ENCODE results near the gene CXCL6. TPM values are rescaled to one million over a fixed set of nuclear protein-coding genes. Genes with fewer than 3 reads are reported as not detected.
A peak's percentile ranks its signal among the peaks of the same experiment; 100 is the strongest.

CXCL6 gene
- total RNA-seq (2014; rRNA removed; shearing (Covaris generic); ENCODE audit: low replicate concordance), result not detected in 2 replicates

DNA sequence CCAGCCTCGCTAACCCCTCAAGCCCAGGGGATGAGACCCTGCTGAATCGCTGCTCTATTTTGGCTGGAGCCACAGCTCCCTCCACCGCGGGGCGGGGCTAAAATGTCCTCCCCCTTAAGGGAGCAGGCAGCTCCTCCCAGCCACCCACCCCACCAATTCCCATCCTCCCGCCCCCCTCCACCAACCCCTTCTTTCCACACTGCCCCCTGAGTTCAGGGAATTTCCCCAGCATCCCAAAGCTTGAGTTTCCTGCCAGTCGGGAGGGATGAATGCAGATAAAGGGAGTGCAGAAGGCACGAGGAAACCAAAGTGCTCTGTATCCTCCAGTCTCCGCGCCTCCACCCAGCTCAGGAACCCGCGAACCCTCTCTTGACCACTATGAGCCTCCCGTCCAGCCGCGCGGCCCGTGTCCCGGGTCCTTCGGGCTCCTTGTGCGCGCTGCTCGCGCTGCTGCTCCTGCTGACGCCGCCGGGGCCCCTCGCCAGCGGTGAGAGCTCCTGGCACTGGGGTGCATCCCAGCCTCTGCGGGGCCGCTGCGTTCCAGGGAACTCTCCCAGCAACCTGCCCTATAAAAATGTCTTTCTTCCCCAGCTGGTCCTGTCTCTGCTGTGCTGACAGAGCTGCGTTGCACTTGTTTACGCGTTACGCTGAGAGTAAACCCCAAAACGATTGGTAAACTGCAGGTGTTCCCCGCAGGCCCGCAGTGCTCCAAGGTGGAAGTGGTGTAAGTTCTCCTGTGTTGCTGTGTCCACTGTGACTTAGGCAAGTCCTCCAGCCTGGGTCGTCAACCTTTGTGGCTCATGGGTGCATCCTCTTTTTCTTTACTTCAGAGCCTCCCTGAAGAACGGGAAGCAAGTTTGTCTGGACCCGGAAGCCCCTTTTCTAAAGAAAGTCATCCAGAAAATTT is at the start of gene CXCL6:
Gene CXCL6 (plus strand): TSS at position 306 of the 907 bp plus-strand sequence. CDS start 73 bp downstream, at position 379.
- in situ Hi-C loops (cut with HindIII; ENCODE audit: low pct_unique_long_range_greater_than_20kb, low sequenced_read_pairs), result no loop called here
- DNase-seq (ENCODE audit: low read depth), result no peak

DNA sequence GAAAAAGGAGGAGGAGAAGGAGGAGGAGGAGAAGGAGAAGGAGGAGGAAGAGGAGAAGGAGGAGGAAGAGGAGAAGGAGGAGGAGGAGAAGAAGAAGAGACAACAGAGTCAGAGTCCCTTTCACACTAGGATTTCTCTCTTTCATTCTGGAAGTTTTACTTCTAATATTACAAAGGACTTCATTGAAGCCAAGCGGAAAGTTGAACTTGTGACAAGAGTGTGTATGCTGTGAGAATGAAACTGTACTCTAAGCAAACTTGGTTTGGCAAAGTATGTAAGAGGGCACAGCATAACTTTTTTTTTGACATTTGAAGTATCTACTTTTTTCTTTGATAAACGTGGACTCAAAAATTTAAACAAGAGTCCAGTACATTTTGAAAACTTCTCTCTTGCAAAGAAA is 48.1 kb upstream of the CXCL6 start:
- in situ Hi-C loops (cut with HindIII; ENCODE audit: low pct_unique_long_range_greater_than_20kb, low sequenced_read_pairs), result no loop called here
- DNase-seq (ENCODE audit: low read depth), result no peak

DNA sequence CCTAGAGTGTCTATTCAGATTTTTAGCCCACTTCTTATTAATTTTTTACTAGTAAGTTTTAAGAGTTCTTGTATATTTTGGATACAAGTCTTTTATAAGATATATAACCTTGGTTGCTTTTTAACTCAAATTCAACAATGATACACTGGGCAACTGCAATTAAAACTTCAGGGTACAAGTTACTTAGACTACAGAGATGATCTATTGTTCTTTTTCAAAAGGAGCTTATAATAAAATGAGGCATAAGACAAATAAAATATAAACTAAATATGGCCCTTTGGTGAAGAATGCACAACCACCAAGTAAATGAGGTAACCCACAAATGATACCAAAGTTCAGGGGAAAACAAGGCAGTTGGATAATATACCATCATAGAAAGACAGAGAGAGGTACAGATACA is 37.6 kb upstream of the CXCL6 start:
- DNase-seq (ENCODE audit: low read depth), result no peak
- in situ Hi-C loops (cut with HindIII; ENCODE audit: low pct_unique_long_range_greater_than_20kb, low sequenced_read_pairs), result no loop called here

DNA sequence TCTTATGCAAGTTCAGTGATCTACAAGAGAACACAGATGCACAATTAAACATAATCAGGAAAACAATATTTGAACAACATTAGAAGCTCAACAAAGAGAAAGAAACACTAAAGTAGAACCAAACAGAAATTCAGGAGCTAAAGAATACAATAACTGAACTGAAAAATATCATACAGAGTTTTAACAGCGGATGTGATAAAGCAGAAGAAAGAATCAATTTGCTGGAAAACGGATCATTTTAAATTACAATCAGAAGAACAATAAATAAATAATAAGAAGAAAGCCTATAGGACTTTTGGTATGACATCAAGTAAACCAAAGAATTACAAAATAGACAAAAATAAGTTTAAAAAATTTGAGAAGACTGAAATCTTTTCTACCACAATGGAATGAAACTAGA is 36.3 kb upstream of the CXCL6 start:
- in situ Hi-C loops (cut with HindIII; ENCODE audit: low pct_unique_long_range_greater_than_20kb, low sequenced_read_pairs), result no loop called here
- no peak for DNase-seq (ENCODE audit: low read depth)

DNA sequence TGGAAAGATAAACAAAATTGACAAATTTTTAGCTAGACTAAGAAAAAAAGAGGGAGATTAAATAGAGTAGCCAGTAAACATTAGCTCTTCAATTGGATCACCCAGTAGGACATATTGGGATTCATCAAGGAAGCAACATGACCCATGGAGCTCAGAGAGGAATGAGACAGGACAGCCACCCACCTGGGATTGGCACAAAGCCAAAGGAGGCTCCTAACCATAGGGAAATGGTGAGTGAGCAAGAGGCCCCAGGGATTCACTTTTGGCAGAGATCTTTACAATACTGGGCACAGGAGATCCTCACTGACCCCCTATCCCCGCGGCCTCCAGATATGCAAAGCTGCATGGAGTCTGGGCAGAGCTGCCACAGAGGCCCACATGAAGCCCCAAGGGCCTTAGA is 34.8 kb upstream of the CXCL6 start:
- DNase-seq (ENCODE audit: low read depth), result no peak
- in situ Hi-C loops (cut with HindIII; ENCODE audit: low pct_unique_long_range_greater_than_20kb, low sequenced_read_pairs), result no loop called here

DNA sequence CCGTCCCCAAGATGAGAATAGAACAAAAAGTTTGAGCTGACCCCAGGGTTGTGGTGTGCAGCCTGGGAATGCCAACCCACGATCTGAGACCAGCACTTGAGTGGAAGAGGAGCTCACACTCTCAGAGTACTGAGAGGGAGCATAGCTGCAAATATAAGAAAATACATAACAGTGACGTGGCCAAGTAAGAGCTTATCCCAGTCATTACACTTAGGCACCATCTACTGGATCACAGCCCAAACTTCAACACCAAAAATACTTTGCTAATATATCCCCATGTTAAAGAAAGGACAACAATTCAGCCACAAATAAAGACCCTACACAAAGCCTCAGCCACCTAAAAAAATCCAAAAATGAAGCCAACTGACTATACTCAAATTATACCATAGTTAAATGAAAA is 33.3 kb upstream of the CXCL6 start:
- in situ Hi-C loops (cut with HindIII; ENCODE audit: low pct_unique_long_range_greater_than_20kb, low sequenced_read_pairs), result no loop called here
- DNase-seq (ENCODE audit: low read depth), result no peak

DNA sequence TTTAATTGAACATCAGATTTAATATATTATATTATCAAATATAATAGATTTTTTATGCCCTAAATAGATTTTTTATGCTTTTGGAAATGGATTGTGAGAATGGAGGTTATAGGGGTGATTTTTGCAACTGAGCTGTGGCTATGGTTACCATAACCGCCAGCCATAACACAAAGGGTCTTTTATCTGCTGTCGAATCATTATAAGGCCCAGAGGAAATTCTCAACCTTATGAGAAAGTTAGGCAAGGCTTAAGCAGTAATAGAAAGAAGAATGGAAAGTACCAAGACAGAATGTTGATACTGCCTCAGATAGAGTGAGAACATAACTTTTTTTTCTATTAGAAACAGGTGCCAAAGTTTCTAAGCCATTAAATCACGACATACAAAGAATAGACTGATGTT is 26.3 kb upstream of the CXCL6 start:
- DNase-seq (ENCODE audit: low read depth), result no peak
- in situ Hi-C loops (cut with HindIII; ENCODE audit: low pct_unique_long_range_greater_than_20kb, low sequenced_read_pairs), result no loop called here

DNA sequence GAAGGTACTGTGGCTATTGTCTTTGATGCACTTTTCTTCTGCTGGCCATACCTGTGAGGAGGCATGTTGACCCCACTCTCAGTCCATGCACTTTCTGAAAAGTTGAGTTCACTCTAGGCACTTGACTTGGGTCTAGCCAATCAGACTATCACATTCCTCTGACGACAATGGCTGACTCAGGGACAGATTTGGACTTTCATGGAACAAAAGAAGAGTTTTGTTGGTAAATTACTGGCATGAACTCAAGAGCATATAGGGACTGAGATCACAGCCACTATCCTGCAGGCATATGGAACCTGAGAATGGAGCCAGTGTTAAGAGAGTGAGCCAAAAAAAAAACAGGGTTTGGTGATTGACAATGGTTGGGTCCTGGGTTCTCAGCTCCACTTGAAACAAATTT is 24.6 kb upstream of the CXCL6 start:
- in situ Hi-C loops (cut with HindIII; ENCODE audit: low pct_unique_long_range_greater_than_20kb, low sequenced_read_pairs), result no loop called here
- no peak for DNase-seq (ENCODE audit: low read depth)

DNA sequence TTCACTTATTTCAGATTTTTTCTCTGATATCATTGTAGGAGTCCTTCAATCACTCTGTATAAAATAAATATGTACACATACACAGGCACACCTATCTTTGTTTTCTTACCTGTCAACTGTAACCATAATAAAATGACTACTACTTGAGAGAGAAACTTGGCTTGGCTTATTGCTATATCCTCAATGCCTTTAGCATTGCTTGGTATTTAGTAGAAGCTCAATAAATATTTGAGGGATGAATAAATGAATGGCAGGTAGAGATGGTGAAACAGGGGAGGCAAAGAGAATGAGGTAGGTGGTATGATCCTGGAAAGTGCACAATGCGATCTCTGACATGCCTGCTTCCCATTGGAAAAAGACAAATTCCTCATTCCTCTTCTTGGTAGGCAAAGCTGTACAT is 21.8 kb upstream of the CXCL6 start:
- DNase-seq (ENCODE audit: low read depth), result no peak
- in situ Hi-C loops (cut with HindIII; ENCODE audit: low pct_unique_long_range_greater_than_20kb, low sequenced_read_pairs), result no loop called here

DNA sequence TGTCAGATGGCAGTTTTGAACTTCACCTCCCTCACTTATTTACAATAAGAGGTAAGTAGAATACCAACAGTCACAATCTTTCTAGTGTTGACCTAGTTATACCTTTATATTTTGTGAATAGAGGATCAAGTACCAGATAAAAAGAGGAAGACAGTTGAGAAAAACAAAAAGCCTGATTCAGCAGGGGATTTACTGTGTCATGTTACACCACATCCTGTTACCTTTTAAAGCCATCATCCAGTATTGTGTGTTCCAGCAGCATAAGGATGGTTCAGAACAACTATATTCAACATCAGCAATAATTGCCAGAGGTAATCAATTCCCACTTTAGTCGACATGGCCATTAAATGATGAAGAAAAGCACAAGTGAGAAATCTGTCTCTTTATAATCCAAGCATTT is 21.3 kb upstream of the CXCL6 start:
- in situ Hi-C loops (cut with HindIII; ENCODE audit: low pct_unique_long_range_greater_than_20kb, low sequenced_read_pairs), result no loop called here
- no peak for DNase-seq (ENCODE audit: low read depth)

DNA sequence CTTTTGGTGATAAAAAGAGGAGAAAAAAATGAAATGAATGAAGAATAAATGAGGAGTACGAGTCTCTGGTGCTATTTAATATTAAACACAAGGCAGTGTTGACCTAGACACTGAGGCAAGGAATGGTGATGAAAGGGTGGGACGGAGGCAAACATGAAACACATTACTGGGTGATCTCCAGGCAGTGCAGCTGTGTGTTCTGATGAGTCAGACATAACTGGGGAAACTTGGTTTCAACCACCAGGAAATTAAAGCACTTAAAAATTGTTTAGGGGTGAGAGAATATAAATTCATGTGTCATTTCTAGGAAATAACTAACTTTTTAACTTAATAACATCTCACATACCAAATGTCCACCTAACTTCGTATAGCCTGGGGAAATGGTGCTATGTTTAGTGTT is 19.7 kb upstream of the CXCL6 start:
- DNase-seq (ENCODE audit: low read depth), result peak; percentile 57
- in situ Hi-C loops (cut with HindIII; ENCODE audit: low pct_unique_long_range_greater_than_20kb, low sequenced_read_pairs), result no loop called here

DNA sequence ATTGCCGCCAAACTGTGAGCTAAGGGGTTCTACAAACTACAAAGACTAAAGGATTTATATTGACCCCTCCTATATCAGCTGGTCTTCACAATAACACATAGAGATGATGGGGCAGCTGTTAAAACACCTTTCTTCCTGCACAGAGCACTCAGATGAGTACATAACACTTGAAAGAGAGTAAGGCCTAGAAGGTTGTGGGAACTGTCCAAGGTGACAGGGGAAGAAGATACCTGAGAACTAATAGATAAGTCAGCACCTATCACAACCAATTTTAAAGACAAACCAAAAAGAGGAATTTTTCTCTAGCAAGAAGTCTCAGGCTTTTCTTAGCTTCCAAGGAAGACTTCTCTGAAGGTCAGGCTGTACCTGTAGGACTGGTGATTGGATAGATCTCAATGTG is 19.1 kb upstream of the CXCL6 start:
- no peak for DNase-seq (ENCODE audit: low read depth)
- in situ Hi-C loops (cut with HindIII; ENCODE audit: low pct_unique_long_range_greater_than_20kb, low sequenced_read_pairs), result no loop called here

DNA sequence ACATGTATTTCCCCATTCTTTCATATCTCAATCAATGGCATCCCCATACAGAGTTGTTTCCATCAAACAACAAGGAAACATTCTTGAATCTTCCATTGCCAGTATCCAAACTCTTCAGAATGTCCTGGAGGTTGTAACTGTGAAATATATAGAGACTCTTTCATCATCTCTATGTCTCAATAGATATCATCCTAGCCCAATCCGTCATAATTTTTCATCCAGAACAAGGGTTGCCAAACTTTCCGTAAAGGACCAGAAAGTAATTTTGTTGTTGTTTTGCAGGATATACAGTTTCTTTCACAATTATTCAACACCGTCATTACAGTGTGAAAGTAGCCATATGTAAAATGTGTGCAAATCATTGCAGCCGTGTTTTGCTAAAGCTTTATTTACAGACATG is 15.2 kb upstream of the CXCL6 start:
- in situ Hi-C loops (cut with HindIII; ENCODE audit: low pct_unique_long_range_greater_than_20kb, low sequenced_read_pairs), result no loop called here

DNA sequence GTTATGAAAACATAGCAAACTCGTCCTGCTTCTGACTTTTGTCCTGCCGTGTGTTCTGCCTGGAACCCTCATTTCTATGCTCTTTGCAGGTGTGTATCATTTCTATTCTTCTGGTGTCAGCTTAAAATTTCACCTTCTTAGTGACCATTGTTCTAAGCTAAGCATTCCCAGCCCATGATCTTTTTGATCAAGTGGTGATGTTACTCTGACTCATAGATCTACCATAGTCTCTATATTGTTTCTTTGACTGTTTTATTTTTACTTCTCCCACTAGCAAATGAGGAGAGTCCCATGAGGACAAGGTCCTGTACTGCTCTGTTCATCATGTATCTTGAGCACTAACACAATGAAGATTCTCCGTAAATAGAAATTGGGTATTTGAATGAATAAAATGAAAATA is 14.1 kb upstream of the CXCL6 start:
- in situ Hi-C loops (cut with HindIII; ENCODE audit: low pct_unique_long_range_greater_than_20kb, low sequenced_read_pairs), result no loop called here
- DNase-seq (ENCODE audit: low read depth), result peak; percentile 5

More for the DNA sequence above, 15.2 kb upstream of the CXCL6 start:
- no peak for DNase-seq (ENCODE audit: low read depth)

DNA sequence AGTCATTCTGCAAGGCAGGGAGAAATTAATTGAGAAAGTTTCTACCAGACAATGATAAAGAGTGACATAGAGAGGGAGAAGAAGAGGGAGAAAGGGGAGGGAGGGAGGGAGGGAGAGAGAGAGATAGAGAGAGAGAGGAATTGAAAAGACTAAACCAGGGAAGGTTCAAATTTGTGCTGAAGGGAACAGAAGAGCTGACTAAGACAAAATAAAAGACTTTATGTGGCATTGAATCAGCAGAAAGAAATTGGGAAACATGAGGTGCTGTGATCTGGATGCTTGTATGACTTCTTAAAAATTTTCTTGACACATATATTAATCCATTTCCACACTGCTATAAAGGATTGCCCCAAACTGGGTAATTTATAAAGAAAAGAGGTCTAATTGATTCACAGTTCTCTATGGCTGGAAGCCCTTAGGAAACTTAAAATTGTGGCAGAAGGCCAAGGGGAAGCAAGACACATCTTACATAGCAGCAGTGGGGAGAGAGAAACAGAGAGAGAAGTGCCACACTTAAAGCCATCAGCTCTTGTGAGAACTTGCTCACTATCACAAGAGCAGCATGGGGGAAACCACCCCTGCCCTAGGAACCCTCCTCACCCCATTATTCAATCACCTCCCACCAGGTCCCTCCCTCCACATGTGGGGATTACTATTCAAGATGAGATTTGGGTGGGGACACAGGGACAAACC is 13.5 kb upstream of the CXCL6 start:
- in situ Hi-C loops (cut with HindIII; ENCODE audit: low pct_unique_long_range_greater_than_20kb, low sequenced_read_pairs), result no loop called here
- no peak for DNase-seq (ENCODE audit: low read depth)

DNA sequence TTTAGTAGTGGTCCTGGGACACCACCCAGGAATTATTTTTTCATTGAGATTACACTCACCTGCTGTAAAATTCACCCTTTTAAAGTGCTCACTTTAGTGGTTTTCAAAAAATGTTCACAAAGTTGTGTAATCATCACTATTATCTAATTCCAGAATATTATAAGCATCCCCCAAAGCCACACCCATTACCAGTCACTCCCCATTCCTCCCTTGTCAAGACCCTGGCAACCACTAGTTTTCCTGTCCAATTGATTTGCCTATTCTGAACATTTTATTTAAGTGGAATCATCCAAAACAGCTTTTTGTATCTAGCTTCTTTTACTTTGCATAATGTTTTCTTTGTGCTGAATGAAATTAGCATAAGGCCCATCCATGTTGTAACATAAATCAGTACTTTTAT is 12.7 kb upstream of the CXCL6 start:
- in situ Hi-C loops (cut with HindIII; ENCODE audit: low pct_unique_long_range_greater_than_20kb, low sequenced_read_pairs), result no loop called here
- DNase-seq (ENCODE audit: low read depth), result no peak

DNA sequence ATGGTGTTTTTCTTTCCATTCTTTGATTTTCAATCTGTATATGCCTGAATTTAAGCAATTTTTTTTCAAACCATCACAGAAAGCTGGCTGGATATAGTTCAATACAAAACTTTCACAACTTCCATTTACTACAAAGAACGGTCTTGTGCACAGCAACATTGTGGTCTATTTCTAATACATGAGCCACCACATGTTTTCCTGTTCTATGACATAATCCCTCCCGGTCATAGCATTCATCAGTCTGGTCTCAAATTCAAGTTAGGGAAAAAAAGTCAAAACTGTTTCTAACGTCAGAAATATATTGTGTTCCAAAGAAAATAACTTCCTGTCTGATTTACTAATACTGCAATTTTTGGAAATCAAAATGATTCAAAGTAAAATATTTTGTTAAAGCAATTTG is 7.5 kb upstream of the CXCL6 start:
- in situ Hi-C loops (cut with HindIII; ENCODE audit: low pct_unique_long_range_greater_than_20kb, low sequenced_read_pairs), result no loop called here
- DNase-seq (ENCODE audit: low read depth), result no peak

DNA sequence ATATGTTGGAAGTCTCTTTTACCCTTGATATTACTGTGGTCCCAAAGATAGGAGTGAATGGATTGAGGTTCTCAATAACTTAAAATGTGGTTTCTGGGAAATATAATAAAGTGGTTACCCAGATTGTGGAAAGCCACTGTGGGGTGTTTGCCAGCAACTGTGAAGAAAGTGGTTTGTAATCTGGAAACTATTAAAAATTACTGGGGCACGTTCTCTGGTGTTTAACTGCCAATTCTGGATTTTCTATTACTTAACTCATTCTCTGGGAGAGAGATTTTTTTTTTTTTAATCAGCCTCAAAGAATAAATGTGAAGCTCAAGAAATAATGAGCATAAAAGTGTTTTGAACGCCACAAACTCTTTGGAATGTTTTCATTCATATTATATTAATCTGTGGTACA is 4.9 kb upstream of the CXCL6 start:
- in situ Hi-C loops (cut with HindIII; ENCODE audit: low pct_unique_long_range_greater_than_20kb, low sequenced_read_pairs), result no loop called here
- no peak for DNase-seq (ENCODE audit: low read depth)

DNA sequence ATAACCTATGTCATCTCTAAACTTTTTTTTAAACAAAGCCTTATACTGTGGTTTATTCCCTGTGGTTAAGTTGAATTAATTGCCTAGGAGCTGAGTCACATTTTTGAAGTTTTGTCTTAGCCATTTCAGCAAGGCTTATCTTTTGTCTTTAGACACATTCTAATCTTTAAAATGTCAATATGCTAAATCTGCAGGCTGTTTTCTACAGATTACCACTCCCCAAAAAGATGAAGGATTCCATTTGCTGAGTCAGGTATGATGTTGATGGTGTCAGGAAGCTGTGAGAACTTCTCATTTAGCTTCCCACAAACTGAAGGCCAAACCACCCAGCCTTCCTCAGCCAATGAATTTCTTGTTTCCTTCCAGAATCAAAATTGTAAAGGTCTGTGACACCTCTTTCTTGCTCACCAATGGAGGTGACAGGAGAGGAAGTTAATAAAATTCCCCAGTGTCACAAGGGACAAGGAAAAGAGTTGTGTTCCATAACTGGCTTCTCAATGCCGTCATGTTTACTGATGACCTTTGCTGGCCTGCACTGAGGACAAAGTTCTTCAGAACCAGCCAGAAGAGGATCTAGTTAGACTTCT is 3.7 kb upstream of the CXCL6 start:
- DNase-seq (ENCODE audit: low read depth), result no peak
- in situ Hi-C loops (cut with HindIII; ENCODE audit: low pct_unique_long_range_greater_than_20kb, low sequenced_read_pairs), result no loop called here
